ENCODE measurements around the gene SYCE3.

Gene SYCE3

DNA sequence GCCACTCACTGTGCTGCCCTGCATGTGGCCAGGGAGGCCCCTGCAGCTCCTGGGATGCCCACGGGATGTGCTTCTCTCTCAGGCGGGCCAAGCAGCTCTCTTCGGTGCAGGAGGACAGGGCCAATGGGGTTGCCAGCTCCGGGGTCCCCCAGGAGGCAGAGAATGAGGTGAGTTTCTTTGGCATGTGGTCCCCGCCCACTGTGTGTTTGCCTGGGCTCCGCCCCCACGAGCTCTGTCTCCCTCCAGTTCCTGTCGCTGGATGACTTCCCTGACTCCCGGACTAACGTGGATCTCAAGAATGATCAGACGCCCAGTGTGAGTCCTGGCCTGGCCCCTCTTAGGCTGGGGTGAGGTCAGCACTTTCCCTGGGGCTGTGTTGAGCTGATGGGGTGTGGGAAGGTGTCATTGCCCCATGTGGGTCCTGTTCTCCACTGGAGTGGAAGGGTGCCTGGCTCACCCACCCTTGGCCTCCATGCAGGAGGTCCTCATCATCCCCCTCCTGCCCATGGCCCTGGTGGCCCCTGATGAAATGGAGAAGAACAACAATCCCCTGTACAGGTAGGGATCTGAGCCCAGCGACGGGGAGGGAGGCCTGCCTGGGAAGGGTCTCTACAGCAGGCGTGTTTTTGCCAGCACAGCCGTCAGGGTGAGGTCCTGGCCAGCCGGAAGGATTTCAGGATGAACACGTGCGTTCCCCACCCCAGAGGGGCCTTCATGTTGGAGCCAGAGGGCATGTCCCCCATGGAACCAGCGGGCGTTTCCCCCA, 45.0 kb downstream of the SYCE3 start:
- no peak for DNase-seq

DNA sequence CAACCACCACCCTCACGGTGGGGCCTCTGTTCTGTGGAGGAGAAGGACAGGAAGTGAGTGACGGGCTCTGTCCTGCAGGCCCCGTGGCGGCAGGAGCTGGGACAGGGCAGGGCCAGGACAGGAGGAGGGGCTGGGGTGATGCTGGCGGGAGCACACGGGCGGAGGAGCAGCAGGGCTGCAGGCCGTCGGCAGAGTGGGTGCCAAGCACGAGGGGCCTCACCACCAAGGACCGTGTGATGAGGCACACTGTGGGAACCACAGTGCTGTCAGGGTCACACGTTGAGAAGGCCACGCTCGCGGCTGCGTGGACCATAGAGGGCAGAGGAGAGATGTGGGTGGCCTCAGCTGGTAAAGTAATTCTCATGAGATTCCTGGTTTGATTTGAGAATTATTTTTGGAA, 45.8 kb downstream of the SYCE3 start:
- DNase-seq: no peak

DNA sequence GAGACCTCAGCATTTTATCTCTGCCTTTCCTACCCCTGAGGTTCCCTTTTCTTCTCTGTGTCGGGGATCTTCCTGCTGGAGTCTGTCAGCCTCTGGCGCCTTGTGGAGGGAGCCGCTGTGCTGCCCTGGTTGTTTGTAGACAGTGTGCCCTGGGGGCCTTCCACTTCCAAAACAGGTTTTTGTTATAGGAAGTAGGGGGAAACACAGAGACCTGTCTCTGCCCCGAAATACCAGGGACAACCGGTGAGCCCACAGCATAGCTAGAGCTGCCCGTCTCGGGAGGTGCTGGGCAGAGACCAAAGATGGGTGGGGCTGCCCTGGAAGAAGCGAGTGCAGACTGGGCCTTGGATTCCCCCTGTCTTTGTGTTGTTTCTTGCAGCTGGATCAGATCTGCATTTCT, 46.7 kb downstream of the SYCE3 start:
- DNase-seq: no peak

GRCh38 chr22:50513175-50513574, 49.5 kb downstream of the SYCE3 start:
- DNase-seq: no peak

- DNase-seq: no peak
Measured at GRCh38 chr22:50508897-50509296, 53.8 kb downstream of the SYCE3 start.

DNA sequence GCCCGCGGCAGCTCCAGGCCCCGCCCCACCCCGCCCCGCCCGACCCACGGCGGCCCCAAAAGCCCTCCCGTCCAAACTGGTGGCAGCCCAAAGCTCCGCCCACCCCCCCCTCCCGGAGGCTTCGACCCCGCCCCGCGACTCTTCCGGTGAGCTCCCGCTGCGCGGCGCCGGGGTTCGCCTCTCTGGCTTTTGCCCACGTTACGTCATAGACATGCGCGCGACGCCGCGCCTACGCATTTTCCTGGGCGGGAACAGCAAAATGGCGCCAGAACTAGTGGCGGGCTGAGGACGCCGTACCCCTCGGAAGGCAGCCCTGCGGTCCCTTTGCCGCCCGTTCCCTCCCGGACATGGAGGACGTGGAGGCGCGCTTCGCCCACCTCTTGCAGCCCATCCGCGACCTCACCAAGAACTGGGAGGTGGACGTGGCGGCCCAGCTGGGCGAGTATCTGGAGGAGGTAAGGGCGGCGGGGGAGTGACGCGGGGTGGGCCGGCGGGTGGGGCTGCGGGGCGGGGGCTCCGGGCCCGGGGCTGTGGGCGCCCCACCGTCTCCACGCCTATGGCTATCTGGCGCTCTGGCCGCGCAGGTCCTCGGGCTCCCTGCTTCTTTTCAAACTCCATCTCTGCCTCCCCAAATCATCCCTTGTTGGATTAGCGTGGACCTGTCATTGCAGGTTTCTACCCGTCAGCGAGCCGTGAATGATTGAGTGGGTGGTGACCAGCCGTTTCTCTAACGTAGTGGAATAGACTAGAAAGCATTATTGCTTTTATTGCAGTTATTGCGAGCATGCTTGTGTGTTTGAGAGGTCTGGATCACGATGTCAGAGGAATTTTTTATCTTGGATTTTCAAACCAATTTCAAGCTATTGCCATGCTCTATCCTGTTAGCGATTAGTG, 54.5 kb downstream of the SYCE3 start, which contains the start of gene NCAPH2:
Gene NCAPH2 (plus strand): TSS at position 234 of the 894 bp plus-strand sequence. CDS start 114 bp downstream, at position 348.
- peak; percentile 99 for DNase-seq

- DNase-seq: no peak
Measured at GRCh38 chr22:50507421-50507990, 55.2 kb downstream of the SYCE3 start, which contains the start of gene LMF2. Gene LMF2, minus strand, starts transcription at chr22:50507702. Its CDS starts 27 bp downstream, at chr22:50507675.

GRCh38 chr22:50506611-50507420, 55.9 kb downstream of the SYCE3 start:
- DNase-seq: peak; percentile 13

- DNase-seq: no peak
Measured at GRCh38 chr22:50505776-50506610, 56.7 kb downstream of the SYCE3 start.

GRCh38 chr22:50505276-50505775, 57.4 kb downstream of the SYCE3 start:
- DNase-seq: no peak

DNA sequence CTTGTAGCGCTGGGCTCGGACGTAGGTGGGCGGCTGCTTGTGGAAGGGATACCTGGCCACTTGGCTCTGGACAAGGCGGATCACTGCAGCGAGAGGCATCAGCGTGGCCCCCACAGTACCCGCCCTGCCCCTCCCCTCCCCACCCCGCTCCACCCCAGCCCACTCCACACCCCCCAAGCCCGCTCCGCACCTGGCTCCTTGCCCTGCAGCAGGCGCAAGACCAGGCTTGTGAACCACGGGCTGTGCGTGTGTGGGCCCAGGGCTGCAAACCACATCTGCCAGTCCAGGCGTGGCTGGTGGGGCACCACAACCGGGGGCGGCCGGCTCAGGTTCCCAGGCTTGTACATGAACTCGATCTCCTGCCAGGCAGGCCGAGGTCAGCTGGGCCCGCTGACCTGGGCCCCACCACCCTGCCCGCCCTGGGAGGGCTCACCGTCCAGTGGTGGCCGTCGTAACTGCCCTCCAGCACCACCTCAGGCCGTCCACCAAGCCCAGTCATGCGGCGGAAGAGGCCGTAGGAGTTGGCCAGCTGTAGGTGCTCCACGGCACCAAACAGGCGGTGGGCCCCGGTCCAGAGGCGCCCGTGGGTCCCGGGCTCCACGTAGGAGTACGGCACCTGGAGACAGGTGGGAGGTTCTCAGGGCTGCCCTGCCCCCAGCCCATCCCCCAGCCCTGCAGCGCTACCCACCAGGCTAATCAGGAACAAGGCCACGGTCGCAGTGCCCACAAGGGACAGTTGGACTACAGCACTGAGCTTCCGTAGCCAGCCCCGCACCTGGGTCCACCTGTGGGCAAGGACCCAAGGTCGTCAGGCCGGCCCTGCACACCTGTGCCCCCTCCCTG, 58.1 kb downstream of the SYCE3 start:
- no peak for DNase-seq

- DNase-seq: no peak
Measured at GRCh38 chr22:50503475-50504145, 59.1 kb downstream of the SYCE3 start.

DNA sequence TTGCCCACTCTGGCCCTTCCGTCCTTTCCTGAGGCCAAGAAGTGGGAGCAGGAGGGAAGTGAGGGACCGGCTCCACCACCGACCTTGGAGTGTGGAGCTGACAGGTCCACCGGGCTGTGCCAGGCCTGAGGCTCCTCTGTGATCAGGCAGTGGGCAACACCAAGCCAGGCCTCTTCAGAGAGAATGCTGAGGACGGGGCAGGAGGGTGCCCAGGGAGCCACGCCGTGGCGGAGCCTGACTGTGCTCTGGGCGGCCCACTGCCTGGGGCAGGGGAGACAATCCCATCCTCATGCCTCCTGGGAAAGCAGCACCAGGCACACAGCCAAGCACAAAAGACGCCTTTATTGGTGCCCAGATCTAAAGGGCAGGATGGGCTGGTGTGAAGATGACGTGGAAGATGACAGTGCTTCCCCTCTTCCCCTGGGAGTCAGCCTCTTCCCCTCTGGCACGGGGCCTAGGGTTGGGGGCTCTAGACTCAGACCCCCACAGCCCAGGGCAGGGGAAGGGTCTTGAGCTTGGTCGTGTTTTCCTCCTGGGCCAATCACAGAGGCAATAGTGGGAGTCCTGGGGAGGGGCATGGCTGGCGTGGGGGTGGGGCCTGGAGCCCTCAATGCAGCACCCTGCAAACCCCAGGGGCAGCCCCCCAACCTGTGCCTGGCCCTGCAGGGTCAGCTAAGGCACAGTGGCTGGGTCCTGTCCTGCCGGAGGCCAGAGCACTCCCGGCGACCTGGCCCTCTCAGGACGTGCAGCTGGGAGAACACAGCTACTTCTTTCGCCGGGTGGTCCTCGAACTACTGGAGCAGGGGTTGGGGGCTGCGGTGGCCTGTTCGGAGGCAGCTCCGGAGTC, 59.9 kb downstream of the SYCE3 start:
- DNase-seq: no peak

GRCh38 chr22:50502096-50502495, 60.6 kb downstream of the SYCE3 start:
- no peak for DNase-seq
